ENCODE measurements around the gene AANAT. TPM values are rescaled to one million over a fixed set of nuclear protein-coding genes. Genes with fewer than 3 reads are reported as not detected.

The AANAT gene
- total RNA-seq, 2 donors from 2014 or later, result not detected

DNA sequence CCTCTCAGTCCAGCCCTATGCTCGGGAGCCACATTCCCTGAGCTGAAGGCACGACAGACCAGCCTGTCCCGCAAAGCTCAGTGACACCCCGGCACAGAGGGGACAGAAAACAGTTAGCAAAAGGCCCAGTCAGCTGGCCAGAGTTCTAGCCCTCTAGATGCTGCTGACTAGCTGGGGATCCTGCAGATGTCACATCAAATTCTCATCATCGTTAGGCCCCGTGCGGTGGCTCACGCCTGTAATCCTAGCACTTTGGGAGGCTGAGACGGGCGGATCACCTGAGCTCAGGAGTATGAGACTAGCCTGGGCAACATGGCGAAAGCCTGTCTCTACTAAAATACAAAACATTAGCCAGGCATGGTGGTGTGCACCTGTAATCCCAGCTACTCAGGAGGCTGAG is 31.7 kb upstream of the AANAT start:
- ATAC-seq (replicated peaks), result no peak
- no peaks in the 10 kb centered on the region for H3K27me3 Mint-ChIP-seq
- no peak overlapping the region for H3K27ac Mint-ChIP-seq
- H3K9me3 Mint-ChIP-seq, result no peaks in the 10 kb centered on the region
- no peak overlapping the region for H3K4me3 Mint-ChIP-seq
- peaks cover 11% of the 10 kb centered on the region for H3K36me3 Mint-ChIP-seq (ENCODE audit: low read depth)
- H3K4me1 Mint-ChIP-seq, result peaks cover 14% of the 10 kb centered on the region

DNA sequence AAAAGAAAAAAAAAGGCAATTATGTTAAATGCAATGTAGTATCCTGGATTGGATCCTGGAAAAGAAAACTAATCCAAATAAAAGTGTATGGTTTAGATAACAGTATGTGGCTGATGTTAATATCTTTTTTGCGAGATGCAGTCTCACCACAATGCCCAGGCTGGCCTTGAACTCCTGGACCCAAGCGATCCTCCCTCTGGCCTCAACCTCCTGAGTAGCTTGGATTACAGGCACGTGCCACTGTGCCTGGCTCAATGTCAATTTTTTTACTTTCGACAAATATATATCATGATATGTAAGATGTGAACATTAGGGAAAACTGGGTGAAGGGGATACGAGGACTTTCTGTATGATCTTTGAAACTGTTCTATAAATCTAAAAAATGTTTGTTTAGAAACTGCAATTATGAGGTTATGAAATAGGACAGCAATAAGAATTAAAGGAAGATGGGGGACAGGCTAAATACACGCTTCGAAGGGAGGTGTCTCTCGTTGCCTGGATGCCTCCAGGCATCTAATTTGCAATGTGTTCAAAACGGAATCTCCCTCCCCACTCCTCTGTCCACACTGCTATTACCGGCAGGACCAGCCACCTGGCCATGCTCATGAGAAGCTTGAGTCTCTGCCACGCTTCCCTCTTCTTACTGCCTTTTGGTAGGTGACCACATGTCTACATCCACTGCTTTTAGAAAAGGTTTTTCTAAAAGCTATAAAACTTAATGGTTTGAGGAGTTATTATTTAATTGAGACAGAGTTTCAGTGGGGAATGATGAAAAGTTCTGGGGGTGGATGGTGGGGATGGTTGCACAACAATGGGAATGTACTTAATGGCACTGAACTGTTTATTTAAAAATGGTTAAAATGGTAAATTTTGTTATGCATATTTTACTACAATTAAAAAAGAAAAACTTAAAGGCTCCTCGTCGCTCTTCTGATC is 29.7 kb upstream of the AANAT start:
- H3K36me3 Mint-ChIP-seq (ENCODE audit: low read depth), result peaks cover 20% of the 10 kb centered on the region
- H3K4me3 Mint-ChIP-seq, result no peak overlapping the region
- no peaks in the 10 kb centered on the region for H3K9me3 Mint-ChIP-seq
- no peak for ATAC-seq (replicated peaks)
- no peak overlapping the region for H3K27ac Mint-ChIP-seq
- no peaks in the 10 kb centered on the region for H3K27me3 Mint-ChIP-seq
- H3K4me1 Mint-ChIP-seq, result peaks cover 20% of the 10 kb centered on the region

DNA sequence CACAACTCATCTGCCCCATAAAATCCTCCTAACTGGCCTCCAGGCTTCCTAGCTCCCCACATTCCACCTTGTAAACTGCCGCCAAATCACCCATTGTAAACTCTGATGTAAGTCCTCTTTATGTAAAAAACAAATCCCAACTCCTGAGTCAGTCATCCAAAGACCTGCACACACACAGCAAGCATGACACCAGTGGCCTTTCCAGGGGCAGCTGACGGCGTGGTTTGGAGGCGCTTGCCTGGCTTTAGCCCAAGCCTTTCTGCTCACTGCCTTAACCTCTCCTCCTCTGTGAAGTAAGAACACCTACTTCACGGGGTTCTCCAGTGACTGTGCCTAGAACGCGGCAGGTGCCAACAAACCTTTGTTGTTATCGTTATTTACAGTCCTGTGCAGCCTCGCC is 28.5 kb upstream of the AANAT start:
- no peak for ATAC-seq (replicated peaks)
- Mint-ChIP-seq H3K4me3 (no peak overlapping the region), H3K27ac (no peak overlapping the region), H3K4me1 (peaks cover 27% of the 10 kb centered on the region), H3K27me3 (no peaks in the 10 kb centered on the region), H3K36me3 (ENCODE audit: low read depth) (peaks cover 20% of the 10 kb centered on the region), H3K9me3 (no peaks in the 10 kb centered on the region)

DNA sequence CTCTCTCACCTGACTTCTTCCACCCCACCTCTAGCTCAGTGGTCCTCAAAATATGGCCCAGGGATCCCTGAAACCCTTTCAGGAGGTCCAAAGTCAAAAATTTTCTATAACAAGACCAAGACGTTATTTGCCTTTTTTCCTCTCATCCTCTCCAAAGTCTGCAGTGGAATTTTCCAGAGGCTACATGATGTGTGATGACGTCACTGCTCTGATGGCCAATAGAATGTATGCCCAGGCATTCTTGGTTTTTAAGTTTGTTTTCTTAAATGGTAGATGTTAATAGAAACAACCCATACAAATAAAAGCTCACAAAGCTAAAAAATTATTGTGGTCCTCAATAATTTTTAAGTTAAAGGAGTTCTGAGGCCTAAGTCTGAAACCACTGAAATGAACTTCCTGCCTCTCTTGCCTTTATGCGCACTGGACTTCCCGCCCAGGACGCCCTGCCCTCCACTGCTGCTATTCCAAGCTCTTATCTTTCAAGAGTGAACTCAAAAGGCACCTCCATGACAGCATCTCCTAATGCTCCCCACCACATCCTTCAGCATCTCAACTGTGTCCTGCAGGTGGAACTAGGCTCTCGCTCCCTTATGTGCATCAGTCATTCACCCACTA is 28.0 kb upstream of the AANAT start:
- ATAC-seq (replicated peaks), result no peak
- peaks cover 24% of the 10 kb centered on the region for H3K4me1 Mint-ChIP-seq
- H3K9me3 Mint-ChIP-seq, result no peaks in the 10 kb centered on the region
- no peak overlapping the region for H3K4me3 Mint-ChIP-seq
- no peaks in the 10 kb centered on the region for H3K27me3 Mint-ChIP-seq
- H3K27ac Mint-ChIP-seq, result no peak overlapping the region
- H3K36me3 Mint-ChIP-seq (ENCODE audit: low read depth), result peaks cover 15% of the 10 kb centered on the region

DNA sequence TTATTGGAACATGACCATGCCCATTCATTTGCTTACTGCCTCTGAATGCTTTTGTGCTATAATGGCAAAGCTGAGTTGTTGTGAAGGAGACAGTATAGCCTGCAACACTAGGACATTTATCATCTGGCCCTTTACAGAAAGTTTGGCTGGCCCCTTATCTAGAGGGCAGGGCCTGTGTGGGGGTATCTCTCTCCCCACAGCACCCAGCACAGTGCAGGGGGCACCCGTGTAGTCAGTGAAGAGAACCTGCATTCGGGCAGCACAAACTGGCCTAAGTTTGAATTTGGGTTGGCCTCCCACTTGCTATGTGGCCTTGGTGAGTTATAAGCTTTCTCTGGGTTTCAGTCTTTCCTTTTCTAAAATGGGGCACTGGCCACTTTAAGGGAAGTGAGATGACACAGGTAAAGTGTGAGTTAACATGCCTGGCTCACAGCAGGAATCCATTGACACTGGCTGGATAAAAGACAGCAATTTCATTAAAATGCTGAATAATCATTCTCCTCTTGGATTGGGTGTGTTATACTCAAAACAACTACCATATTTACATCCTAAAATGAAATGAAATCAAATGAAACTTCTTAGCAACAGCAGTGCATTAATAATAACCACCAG is 26.5 kb upstream of the AANAT start:
- peaks cover 10% of the 10 kb centered on the region for H3K36me3 Mint-ChIP-seq (ENCODE audit: low read depth)
- peaks cover 37% of the 10 kb centered on the region for H3K4me1 Mint-ChIP-seq
- no peaks in the 10 kb centered on the region for H3K27me3 Mint-ChIP-seq
- H3K4me3 Mint-ChIP-seq, result no peak overlapping the region
- H3K9me3 Mint-ChIP-seq, result no peaks in the 10 kb centered on the region
- H3K27ac Mint-ChIP-seq, result no peak overlapping the region
- ATAC-seq (replicated peaks), result no peak

DNA sequence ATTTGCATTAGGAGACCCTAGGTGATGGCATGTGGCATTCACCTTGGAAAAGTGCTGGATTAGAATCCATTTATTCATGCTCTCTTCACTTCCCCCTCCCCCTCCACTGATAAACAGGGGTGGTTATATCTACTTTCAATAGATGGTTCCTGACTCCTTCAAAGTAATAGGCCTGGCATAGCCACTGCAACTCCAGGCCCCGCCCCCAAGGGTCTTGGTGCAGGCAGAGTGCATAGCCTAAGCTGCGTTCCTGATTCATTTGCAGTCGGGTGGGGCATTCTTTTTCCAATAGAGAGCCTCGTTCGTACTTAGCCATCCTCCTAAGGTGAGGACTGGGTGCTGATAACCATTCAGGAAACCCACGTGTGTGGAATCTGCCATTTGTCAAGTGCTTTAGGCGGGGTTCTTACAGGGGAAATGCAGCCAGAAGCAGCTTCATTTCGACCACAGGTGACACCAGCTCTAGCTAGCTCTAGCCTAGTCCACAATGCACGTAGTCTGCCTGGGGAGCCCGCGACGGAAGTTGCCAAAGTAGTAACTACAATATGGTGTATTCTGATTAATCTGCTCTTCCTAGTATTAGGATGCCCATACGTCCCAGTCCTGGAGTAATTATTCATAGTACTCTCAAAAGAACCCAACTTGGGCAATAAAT is 25.6 kb upstream of the AANAT start:
- Mint-ChIP-seq H3K4me3 (no peak overlapping the region), H3K27ac (peak overlapping the region; percentile 5), H3K9me3 (no peaks in the 10 kb centered on the region), H3K36me3 (ENCODE audit: low read depth) (peaks cover 10% of the 10 kb centered on the region), H3K4me1 (peaks cover 46% of the 10 kb centered on the region), H3K27me3 (no peaks in the 10 kb centered on the region)
- ATAC-seq (replicated peaks), result no peak

DNA sequence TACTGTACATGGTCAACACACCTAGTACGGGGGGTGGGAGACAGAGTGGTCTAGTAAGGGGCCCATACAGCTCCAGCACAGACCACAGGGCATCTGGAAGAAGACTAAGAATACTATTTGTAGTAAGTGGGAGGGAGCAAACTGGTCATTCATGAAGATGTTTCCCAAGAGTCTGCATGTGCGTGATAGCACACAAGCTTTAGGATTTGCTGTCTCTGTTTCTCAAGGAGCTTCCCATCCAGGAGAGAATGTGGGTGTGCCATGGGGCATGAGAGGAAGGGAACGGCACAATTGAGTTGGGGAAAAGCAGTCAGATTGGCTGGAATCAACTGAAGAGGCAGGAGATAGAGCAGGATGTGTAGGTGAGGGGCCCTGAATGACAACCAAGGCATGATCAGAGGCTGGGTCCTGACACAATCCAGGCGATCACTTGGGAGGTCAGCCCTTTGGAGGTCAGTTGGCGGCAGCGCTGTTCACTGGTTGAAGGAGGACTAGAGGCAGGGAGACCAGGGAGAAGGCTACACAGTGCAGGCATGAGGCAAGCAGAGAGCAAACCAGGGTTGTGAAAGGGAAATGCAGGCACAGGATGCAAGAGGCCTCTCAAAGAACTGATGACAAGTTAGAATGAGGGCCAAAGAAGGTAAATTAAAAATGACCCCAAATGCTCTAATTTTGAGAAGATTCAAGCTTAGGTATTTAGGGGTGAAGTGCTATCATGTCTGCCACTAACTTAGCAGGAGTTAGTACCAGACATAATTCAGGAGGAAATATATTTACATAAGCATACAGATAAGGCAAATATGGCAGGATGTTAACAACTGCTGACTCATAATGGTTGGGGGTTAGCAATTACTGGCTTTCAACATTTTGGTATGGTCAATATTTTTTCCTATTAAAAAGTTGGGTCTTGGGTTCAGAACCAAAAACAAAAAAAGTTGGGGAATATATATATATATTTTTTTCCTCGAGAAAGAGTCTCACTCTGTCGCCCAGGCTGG is 24.8 kb upstream of the AANAT start:
- Mint-ChIP-seq H3K36me3 (ENCODE audit: low read depth) (peaks cover 10% of the 10 kb centered on the region), H3K27ac (peak overlapping the region; percentile 5), H3K9me3 (no peaks in the 10 kb centered on the region), H3K4me3 (no peak overlapping the region), H3K4me1 (peaks cover 54% of the 10 kb centered on the region), H3K27me3 (no peaks in the 10 kb centered on the region)
- ATAC-seq (replicated peaks), result no peak

DNA sequence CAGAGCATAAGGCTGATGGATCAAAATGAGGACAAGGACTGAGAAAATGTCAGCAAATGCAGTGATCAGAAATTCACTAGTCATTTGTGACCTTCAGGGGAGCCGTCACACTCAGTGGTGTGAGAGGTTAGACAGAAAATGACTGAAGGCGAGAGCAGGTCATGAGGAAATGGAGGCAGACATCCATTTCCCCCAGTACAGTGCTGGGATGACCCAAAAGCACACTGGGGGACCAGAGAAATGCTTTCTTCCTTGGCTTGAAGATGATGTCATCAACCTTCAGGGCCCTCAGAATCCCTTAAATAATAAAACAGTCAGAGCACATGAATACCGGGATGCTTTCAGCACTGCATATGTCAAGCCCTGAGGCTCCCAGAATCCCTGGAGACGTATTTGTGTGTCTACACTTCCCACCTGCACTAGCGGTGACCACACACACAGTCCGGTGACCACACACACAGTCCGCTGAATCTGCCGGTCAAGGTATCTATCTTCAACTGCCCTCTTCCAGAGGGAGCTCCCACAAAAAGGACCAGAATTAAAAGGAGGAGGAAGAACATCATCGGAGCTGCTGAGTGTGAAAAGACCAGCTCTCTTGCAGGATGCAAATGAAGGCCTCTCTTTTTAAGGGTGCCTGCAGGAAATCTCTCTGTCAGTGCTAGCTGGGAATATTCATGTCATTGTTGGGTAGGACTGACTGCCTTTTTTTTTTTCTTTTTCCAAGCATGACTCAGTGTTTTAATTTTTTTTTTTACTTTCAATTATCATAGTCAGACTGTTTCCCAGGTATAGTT is 22.7 kb upstream of the AANAT start:
- H3K27ac Mint-ChIP-seq, result peak overlapping the region; percentile 65
- H3K4me3 Mint-ChIP-seq, result peak overlapping the region; percentile 24
- ATAC-seq (replicated peaks), result peak; percentile 33
- H3K9me3 Mint-ChIP-seq, result no peaks in the 10 kb centered on the region
- peaks cover 10% of the 10 kb centered on the region for H3K36me3 Mint-ChIP-seq (ENCODE audit: low read depth)
- no peaks in the 10 kb centered on the region for H3K27me3 Mint-ChIP-seq
- H3K4me1 Mint-ChIP-seq, result peaks cover 63% of the 10 kb centered on the region

DNA sequence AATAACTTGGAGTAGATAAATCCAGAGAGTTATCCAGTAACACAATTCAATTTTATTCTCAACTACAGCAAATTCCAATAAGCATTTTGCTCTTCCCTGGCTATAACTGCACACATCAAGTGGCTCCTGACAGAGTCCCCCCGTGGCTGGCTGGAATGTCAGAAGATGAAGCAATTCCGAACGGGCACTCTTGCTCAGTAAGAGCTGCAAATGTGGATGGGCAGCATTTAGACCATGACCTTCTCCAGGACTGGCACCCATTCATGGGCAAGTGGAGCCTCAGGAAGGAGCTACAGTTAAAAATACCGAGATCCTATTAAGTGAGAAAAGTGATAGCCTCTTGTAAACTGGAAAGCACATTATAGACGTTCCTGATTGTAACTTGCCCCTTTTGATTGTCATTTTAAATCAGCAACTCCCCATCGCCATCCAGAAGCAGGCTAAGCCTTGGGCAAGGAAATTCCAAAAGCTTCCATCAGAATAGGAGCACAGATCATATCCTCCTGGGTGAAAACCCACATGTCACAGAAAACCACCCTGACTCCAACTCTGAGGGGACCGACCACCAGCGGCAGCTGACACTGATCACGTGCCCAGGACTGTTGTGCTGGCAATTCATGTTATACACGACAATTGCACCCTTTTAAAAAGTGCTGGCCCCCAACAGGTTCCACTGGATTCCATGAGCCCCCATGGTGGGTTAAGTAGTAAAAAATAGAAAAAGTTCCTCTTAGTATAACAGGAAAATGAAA is 21.5 kb upstream of the AANAT start:
- no peak for ATAC-seq (replicated peaks)
- no peaks in the 10 kb centered on the region for H3K9me3 Mint-ChIP-seq
- no peaks in the 10 kb centered on the region for H3K27me3 Mint-ChIP-seq
- H3K4me1 Mint-ChIP-seq, result peaks cover 60% of the 10 kb centered on the region
- H3K36me3 Mint-ChIP-seq (ENCODE audit: low read depth), result peaks cover 10% of the 10 kb centered on the region
- H3K4me3 Mint-ChIP-seq, result peak overlapping the region; percentile 64
- H3K27ac Mint-ChIP-seq, result peak overlapping the region; percentile 65

DNA sequence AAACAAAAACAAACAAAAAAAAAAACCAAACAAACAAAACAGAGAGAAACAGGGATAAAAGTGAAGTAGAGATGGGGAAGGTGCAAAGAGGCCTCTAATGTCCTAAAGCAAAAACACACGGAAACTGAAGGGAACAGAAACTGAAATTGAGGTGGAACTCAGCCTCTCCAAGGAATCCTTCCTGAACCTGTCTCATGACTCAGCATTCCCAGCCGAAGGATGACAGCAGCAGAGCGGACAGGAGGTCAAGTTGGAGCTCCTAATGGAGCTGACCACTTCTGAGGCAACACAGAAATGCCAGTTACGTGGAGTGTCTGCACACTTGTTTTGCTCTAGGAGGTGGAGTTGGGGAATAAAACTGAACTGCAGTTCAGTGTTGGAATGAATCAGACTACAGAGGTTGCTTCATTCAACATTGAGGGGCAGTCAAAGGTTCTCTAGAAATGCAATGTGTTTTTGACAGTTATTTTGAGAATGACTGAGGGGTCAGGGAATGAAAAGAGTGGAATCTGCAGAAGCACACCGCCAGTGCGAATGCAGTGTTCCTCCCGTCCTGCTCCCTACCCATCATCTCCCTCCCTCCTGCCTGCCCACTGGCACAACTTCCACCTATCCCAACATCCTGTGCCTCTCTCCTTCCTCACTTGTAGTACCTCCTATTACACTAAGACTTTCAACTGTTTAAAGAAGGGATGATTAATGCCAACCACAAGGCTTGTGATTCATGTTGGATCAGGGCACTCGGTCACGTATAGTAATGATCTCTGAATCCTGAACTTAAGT is 20.8 kb upstream of the AANAT start:
- Mint-ChIP-seq H3K27me3 (no peaks in the 10 kb centered on the region), H3K4me1 (peaks cover 64% of the 10 kb centered on the region), H3K27ac (peak overlapping the region; percentile 65), H3K4me3 (peak overlapping the region; percentile 64), H3K36me3 (ENCODE audit: low read depth) (peaks cover 14% of the 10 kb centered on the region), H3K9me3 (no peaks in the 10 kb centered on the region)
- peak; percentile 85 for ATAC-seq (replicated peaks)

DNA sequence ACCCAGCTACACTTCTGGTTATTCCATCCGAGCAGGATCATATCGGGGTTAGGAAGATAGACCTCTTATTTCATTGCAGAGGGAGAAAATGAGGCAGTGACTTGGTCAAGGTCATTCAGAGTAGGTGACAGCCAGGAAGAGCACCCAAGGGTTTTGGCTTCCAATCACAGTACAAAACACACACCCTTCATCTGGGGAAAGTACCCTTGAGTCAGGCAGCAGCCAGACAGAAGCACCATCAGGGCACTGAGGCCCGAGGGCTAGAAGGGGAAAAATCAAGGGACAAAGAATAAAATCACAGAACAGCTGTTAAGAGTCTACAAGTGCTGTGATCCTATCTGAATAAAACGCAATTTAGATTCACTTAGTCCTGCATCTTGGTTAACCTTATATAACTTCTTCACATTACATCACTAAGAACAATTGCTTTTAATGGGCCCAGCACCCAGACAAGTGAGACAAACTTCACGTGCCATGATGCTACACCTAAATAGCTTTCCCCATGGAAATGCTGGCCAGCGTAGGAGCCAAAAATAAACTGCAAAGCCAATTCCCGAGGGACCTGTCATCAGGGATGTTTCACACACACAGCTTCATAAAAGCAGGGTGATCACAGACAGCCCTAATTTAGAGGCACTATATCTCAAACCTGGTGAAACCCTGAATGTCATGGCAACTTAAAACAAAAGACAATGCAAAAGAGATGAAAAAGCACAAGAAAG is 19.3 kb upstream of the AANAT start:
- ATAC-seq (replicated peaks), result peak; percentile 73
- H3K4me3 Mint-ChIP-seq, result peak overlapping the region; percentile 64
- peaks cover 58% of the 10 kb centered on the region for H3K4me1 Mint-ChIP-seq
- H3K9me3 Mint-ChIP-seq, result no peaks in the 10 kb centered on the region
- H3K27ac Mint-ChIP-seq, result peak overlapping the region; percentile 65
- H3K36me3 Mint-ChIP-seq (ENCODE audit: low read depth), result peaks cover 5% of the 10 kb centered on the region
- no peaks in the 10 kb centered on the region for H3K27me3 Mint-ChIP-seq

All from activated T-helper 17 cell treated with anti-CD3 and anti-CD28 coated beads, Interleukin-2, amount 50 U/mL, for 72 hours (primary cell).